H1 (cell line): ENCODE measurements around the gene AMBP. TPM values are rescaled to one million over a fixed set of nuclear protein-coding genes. Genes with fewer than 3 reads are reported as not detected.

Experiments used
- CHD2 ChIP-seq: IDR thresholded peaks from 2 replicates; pipeline ENCODE4 v1.6.1; 2012; ENCODE audit warnings: low read length, improper control_type of control experiment
- JUN ChIP-seq: IDR thresholded peaks from 2 replicates; pipeline ENCODE4 v1.6.1; 2011; ENCODE audit warnings: low read depth, mild to moderate bottlenecking, improper control_type of control experiment, low read length
- SP4 ChIP-seq: IDR thresholded peaks from 2 replicates; pipeline ENCODE4 v1.6.1; 2012; ENCODE audit warnings: low read length, inconsistent platforms
- polyA plus RNA-seq, 7 experiments: library from polyadenylated mRNA; depleted of rRNA in 3 of 7; stranded (reverse) in 5 of 7; unstranded in 2 of 7; fragments of >200 nt in 5 of 7; fragments of 200-250 nt in 2 of 7; gene quantifications; 1 replicate in 5 of 7; 2 replicates in 1 of 7; 4 replicates in 1 of 7; pipeline versions ENCODE4 v1.2.1 to v1.2.3, GENCODE V29; 2011 to 2013; ENCODE audit warnings: missing spikeins in 2 of 7, mixed read lengths in 2 of 7
- total RNA-seq: library from RNA; stranded (reverse); fragmentation: NEBNext Ultra II Directional; extraction: Animal tissue kit (Norgen Biotek cat#: 25700); gene quantifications from 2 replicates; pipeline ENCODE4 v1.2.1, GENCODE V29; 2021

Gene AMBP
- total and polyA plus RNA-seq, 2 of the 8 experiments (the other 6 are each of a cell fraction or from before 2014, with no cell fraction given): 3.0 to 4.0 TPM

GRCh38 chr9:114027863-114028465 lies 50.1 kb downstream of the AMBP start (continued):
- TF ChIP-seq JUN: no peak
- TF ChIP-seq CHD2: no peak
- no peak for TF ChIP-seq SP4
- TF ChIP-seq, all 59 proteins: peak for 0
